Esophagus squamous epithelium (tissue), 5 donors: Measurements from ENCODE around the gene MICB. TPM values are rescaled to one million over a fixed set of nuclear protein-coding genes. Genes with fewer than 3 reads are reported as not detected.
"Not testable (repeated sequence)": the region's sequence is repeated elsewhere in the genome, so short reads cannot be mapped to it uniquely, and the experiment has no call there.

Experiments used
- DNase-seq: peaks from one replicate; lab custom pipeline; 2025; lab: John Stamatoyannopoulos, UW
- H3K27ac ChIP-seq, 4 donors: fragments of 200-600 bp; sonication (generic); one replicate each; pipeline ENCODE4 v1.5.1; 2016 to 2019; ENCODE audit warnings: mild to moderate bottlenecking in 1 of 4
- H3K27me3 ChIP-seq, 4 donors: fragments of 200-600 bp; sonication (generic); 1 replicate in 3 of 4; 2 replicates in 1 of 4; pipeline versions ENCODE4 v1.5.1 to v1.6.0; 2017 to 2021; ENCODE audit warnings: antibody characterized with exemption in 1 of 4
- H3K36me3 ChIP-seq, 3 donors: fragments of 200-600 bp; sonication (generic); one replicate each; pipeline ENCODE4 v1.5.1; 2016 to 2019
- H3K4me1 ChIP-seq, 3 donors: fragments of 200-600 bp; sonication (generic); one replicate each; pipeline ENCODE4 v1.5.1; 2017 to 2019
- H3K4me3 ChIP-seq, 4 donors: fragments of 200-600 bp; sonication (generic); 1 replicate in 3 of 4; 2 replicates in 1 of 4; pipeline ENCODE4 v1.5.1; 2016 to 2019; ENCODE audit warnings: mild to moderate bottlenecking in 2 of 4, moderate library complexity in 1 of 4
- H3K9me3 ChIP-seq, 3 donors: fragments of 200-600 bp; sonication (generic); one replicate each; pipeline ENCODE4 v1.5.1; 2016 to 2019
- CTCF ChIP-seq, 6 experiments: fragments of 450-650 bp in 4 of 6; fragments of 200-600 bp in 2 of 6; sonication (generic) in 2 of 6; IDR thresholded peaks; one replicate each; pipeline ENCODE4 v1.5.1; 2016 to 2019; ENCODE audit warnings: antibody characterized with exemption in 6 of 6, mild to moderate bottlenecking in 4 of 6, moderate library complexity in 4 of 6
- POLR2A ChIP-seq, 4 donors: fragments of 450-650 bp; IDR thresholded peaks; one replicate each; pipeline ENCODE4 v1.6.1; 2017; ENCODE audit warnings: antibody characterized with exemption in 4 of 4, mild to moderate bottlenecking in 4 of 4, moderate library complexity in 3 of 4
- WGBS, 2 donors: methylation state at CpG; one replicate each; pipeline ENCODE4 v1.1.5; 2018; 5-methylcytosine and 5-hydroxymethylcytosine counted together
- intact Hi-C: fragments of 100-400 bp; cut with DNase I; formaldehyde crosslinking; loops from one replicate; pipeline ENCODE4 v1.15.0; 2022
- total RNA-seq, 4 donors: library from RNA; depleted of rRNA; stranded (reverse); fragments of >200 nt; gene quantifications; one replicate each; pipeline ENCODE4 v1.1.0, GENCODE V29; 2016
- donor health status: DM: yes; HTN: yes; CAD: no.

The MICB gene
- total RNA-seq, 4 donors from 2014 or later = 0.23 to 2.6 (median 2.1) TPM

- no peak for DNase-seq
- intact Hi-C loops = loop anchor here (5.0 kb wide), 1 partner anchor 49 kb away; the partner anchor contains the start of genes ATP6V1G2 and NFKBIL1
- Histone ChIP-seq H3K9me3 (no peaks in the 10 kb centered on the region), H3K4me3 (peak overlapping the region in 3 of 4 donors; percentile 44 to 62 (median 54)), H3K27ac (no peak overlapping the region), H3K27me3 (peaks cover 0 to 51% (median 0%) of the 10 kb centered on the region in 4 donors), H3K4me1 (peaks cover 4 to 55% (median 9%) of the 10 kb centered on the region in 3 donors), H3K36me3 (no peaks in the 10 kb centered on the region)
- TF ChIP-seq CTCF (IDR thresholded peaks at IDR 0.05) (no peak), POLR2A (IDR thresholded peaks at IDR 0.05) (no peak)
- WGBS, 2 donors = 12 to 28% methylated on average over 19 to 20 of the region's 21 CpGs
Measured at GRCh38 chr6:31498748-31499147, 803 bp downstream of the MICB start.

- WGBS, 2 donors = 90 to 100% methylated on average over 1 of the region's 2 CpGs
- not testable (repeated sequence) for H3K4me3 ChIP-seq, H3K27ac ChIP-seq, DNase-seq, H3K36me3 ChIP-seq, H3K9me3 ChIP-seq
- peaks cover 0 to 46% (median 0%) of the 10 kb centered on the region in 4 donors for H3K27me3 ChIP-seq
- H3K4me1 ChIP-seq = peaks cover 4 to 46% (median 9%) of the 10 kb centered on the region in 3 donors
- intact Hi-C loops = loop anchor here (5.0 kb wide), 1 partner anchor 48 kb away; the partner anchor contains the start of genes ATP6V1G2 and NFKBIL1
Measured at GRCh38 chr6:31499648-31500047, 1.7 kb downstream of the MICB start.

- H3K36me3 ChIP-seq = peaks cover 0 to 20% (median 0%) of the 10 kb centered on the region in 3 donors
Measured at GRCh38 chr6:31502586-31502985, 4.6 kb downstream of the MICB start.

GRCh38 chr6:31509036-31509435, 11.1 kb downstream of the MICB start:
- DNase-seq, H3K27ac ChIP-seq, H3K4me3 ChIP-seq, H3K9me3 ChIP-seq, H3K4me1 ChIP-seq, intact Hi-C loops, H3K27me3 ChIP-seq: not testable (repeated sequence)
- peaks cover 0 to 39% (median 0%) of the 10 kb centered on the region in 3 donors for H3K36me3 ChIP-seq
- 50% methylated on average over 2 of the region's 2 CpGs; no CpG with 5 or more reads in 1 of the 2 donors for WGBS, 2 donors

More at GRCh38 chr6:31502586-31502985, 4.6 kb downstream of the MICB start:
- Histone ChIP-seq H3K27ac (no peak overlapping the region), H3K4me3 (no peak overlapping the region), H3K27me3 (peaks cover 0 to 22% (median 0%) of the 10 kb centered on the region in 4 donors), H3K9me3 (no peaks in the 10 kb centered on the region), H3K4me1 (peaks cover 4 to 17% (median 6%) of the 10 kb centered on the region in 3 donors)
- TF ChIP-seq CTCF (IDR thresholded peaks at IDR 0.05) (no peak), POLR2A (IDR thresholded peaks at IDR 0.05) (no peak)
- DNase-seq = no peak
- intact Hi-C loops = no loop called here

- WGBS, 2 donors = 68 to 74% methylated on average over 4 of the region's 4 CpGs
- H3K27ac ChIP-seq = no peak overlapping the region
- H3K9me3 ChIP-seq = no peaks in the 10 kb centered on the region
- no peaks in the 10 kb centered on the region for H3K27me3 ChIP-seq
- no peak for TF ChIP-seq CTCF (IDR thresholded peaks at IDR 0.05)
- TF ChIP-seq POLR2A (IDR thresholded peaks at IDR 0.05) = no peak
- H3K4me3 ChIP-seq = no peak overlapping the region
- intact Hi-C loops = no loop called here
- H3K4me1 ChIP-seq = no peaks in the 10 kb centered on the region
- DNase-seq = no peak
- peaks cover 0 to 39% (median 0%) of the 10 kb centered on the region in 3 donors for H3K36me3 ChIP-seq
Measured at GRCh38 chr6:31510007-31510406, 12.1 kb downstream of the MICB start.

GRCh38 chr6:31513456-31514165, 15.7 kb downstream of the MICB start:
- H3K27ac ChIP-seq = no peak overlapping the region

More at GRCh38 chr6:31513456-31514165, 15.7 kb downstream of the MICB start:
- Histone ChIP-seq H3K36me3 (peaks cover 0 to 15% (median 0%) of the 10 kb centered on the region in 3 donors), H3K27me3 (no peaks in the 10 kb centered on the region), H3K4me3 (no peak overlapping the region), H3K9me3 (no peaks in the 10 kb centered on the region), H3K4me1 (no peaks in the 10 kb centered on the region)
- no peak for DNase-seq
- intact Hi-C loops = no loop called here
- 78 to 88% methylated on average over 3 to 4 of the region's 5 CpGs for WGBS, 2 donors
- TF ChIP-seq POLR2A (IDR thresholded peaks at IDR 0.05) = no peak
- no peak for TF ChIP-seq CTCF (IDR thresholded peaks at IDR 0.05)
